ENCODE data around the gene C19orf73.
A peak's percentile ranks its signal among the peaks of the same experiment; 100 is the strongest.

C19orf73 gene

GRCh38 chr19:49111218-49111998 is 7.5 kb downstream of the C19orf73 start:
- no peak for DNase-seq (ENCODE audit: low read depth)
- H3K4me3 ChIP-seq (ENCODE audit: low read depth, low read length) = no peak overlapping the region
- TF ChIP-seq CTCF (IDR thresholded peaks at IDR 0.05; ENCODE audit: control insufficient read depth, extremely low read depth, insufficient read depth) = no peak

DNA sequence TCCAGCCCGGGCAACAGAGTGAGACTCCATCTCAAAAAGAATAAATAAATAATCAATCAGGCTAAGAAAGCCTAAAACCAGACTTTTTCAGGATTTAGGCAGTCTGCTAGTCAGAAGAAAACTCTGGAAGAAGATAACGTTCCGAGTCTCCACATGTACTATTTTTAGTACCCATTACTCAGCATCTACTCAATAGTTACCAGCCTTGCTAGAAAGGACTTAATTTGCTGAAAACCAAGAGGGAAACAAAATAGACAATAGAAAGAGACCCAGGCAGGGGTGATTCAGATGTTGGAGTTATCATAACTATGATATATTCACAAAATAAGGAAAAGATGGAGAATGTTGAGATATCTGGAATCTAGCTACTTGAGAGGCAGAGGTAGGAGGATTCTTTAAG is 8.4 kb downstream of the C19orf73 start:
- no peak for TF ChIP-seq CTCF (IDR thresholded peaks at IDR 0.05; ENCODE audit: control insufficient read depth, extremely low read depth, insufficient read depth)
- no peak for DNase-seq (ENCODE audit: low read depth)
- no peak overlapping the region for H3K4me3 ChIP-seq (ENCODE audit: low read depth, low read length)

GRCh38 chr19:49109569-49110233 is 9.2 kb downstream of the C19orf73 start:
- no peak for DNase-seq (ENCODE audit: low read depth)
- TF ChIP-seq CTCF (IDR thresholded peaks at IDR 0.05; ENCODE audit: control insufficient read depth, extremely low read depth, insufficient read depth) = no peak
- H3K4me3 ChIP-seq (ENCODE audit: low read depth, low read length) = no peak overlapping the region

DNA sequence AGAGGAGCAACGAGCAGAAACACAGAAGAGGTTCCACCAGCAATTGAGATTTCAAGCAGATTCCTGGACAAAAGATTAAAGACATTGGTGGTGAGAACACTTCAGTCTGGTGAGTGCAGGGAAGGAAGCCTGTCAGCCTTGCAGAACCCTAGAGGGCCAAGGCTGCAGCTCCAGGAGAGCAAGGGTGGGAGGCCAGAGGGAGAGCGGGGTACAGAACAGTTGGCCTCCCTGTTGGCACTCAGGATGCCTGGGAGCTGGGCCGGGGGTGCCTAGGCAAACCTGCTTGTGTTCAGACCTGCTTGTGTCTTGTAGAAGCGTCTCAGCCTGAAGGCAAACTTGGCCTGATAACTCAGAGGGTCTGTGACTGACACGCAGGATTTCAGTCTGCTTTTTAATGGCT is 9.9 kb downstream of the C19orf73 start:
- DNase-seq (ENCODE audit: low read depth) = no peak
- H3K4me3 ChIP-seq (ENCODE audit: low read depth, low read length) = no peak overlapping the region
- TF ChIP-seq CTCF (IDR thresholded peaks at IDR 0.05; ENCODE audit: control insufficient read depth, extremely low read depth, insufficient read depth) = no peak

DNA sequence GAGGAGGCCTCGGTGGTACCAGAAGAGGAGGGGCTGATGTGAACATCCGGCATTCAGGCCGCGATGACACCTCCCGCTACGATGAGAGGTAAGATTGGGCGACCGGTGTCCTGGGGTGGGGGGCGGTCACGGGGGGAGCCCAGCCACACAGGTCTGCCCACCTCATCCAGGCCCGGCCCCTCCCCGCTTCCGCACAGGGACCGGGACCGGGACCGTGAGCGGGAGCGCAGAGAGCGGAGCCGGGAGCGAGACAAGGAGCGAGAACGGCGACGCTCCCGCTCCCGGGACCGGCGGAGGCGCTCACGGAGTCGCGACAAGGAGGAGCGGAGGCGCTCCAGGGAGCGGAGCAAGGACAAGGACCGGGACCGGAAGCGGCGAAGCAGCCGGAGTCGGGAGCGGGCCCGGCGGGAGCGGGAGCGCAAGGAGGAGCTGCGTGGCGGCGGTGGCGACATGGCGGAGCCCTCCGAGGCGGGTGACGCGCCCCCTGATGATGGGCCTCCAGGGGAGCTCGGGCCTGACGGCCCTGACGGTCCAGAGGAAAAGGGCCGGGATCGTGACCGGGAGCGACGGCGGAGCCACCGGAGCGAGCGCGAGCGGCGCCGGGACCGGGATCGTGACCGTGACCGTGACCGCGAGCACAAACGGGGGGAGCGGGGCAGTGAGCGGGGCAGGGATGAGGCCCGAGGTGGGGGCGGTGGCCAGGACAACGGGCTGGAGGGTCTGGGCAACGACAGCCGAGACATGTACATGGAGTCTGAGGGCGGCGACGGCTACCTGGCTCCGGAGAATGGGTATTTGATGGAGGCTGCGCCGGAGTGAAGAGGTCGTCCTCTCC is 11.1 kb downstream of the C19orf73 start:
- DNase-seq (ENCODE audit: low read depth) = no peak
- H3K4me3 ChIP-seq (ENCODE audit: low read depth, low read length) = no peak overlapping the region
- TF ChIP-seq CTCF (IDR thresholded peaks at IDR 0.05; ENCODE audit: control insufficient read depth, extremely low read depth, insufficient read depth) = no peak

DNA sequence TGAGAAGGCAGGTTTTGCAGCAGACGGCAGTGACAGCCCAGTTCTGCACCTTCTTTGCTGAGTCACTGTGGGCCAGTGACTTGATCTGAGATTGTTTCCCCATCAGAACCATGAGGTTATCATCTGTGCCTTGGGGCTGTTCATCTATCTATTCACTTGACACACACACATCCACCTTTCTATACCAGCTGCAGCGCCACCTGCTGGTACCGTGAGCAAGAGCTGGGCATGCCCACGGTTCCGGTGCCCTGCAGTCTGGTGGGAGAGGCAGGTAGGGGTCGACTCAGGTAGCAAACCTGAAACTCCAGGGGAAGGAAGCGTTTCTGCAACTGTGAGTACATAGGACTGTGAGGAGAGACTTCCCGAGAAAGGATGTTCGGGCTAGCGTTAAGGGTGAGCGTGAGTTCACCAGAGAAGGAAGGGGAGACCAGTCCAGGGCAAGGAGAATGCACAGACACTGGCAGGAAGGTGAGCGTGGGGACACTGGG is 12.3 kb downstream of the C19orf73 start:
- no peak for DNase-seq (ENCODE audit: low read depth)
- peak; percentile 73 for TF ChIP-seq CTCF (IDR thresholded peaks at IDR 0.05; ENCODE audit: control insufficient read depth, extremely low read depth, insufficient read depth)
- no peak overlapping the region for H3K4me3 ChIP-seq (ENCODE audit: low read depth, low read length)
